ENCODE data around the gene AHRR. TPM values are rescaled to one million over a fixed set of nuclear protein-coding genes. Genes with fewer than 3 reads are reported as not detected.

AHRR gene
- total and polyA plus RNA-seq, 3 donors from 2014 or later = 36.9 to 68.5 (median 43.4) TPM

DNA sequence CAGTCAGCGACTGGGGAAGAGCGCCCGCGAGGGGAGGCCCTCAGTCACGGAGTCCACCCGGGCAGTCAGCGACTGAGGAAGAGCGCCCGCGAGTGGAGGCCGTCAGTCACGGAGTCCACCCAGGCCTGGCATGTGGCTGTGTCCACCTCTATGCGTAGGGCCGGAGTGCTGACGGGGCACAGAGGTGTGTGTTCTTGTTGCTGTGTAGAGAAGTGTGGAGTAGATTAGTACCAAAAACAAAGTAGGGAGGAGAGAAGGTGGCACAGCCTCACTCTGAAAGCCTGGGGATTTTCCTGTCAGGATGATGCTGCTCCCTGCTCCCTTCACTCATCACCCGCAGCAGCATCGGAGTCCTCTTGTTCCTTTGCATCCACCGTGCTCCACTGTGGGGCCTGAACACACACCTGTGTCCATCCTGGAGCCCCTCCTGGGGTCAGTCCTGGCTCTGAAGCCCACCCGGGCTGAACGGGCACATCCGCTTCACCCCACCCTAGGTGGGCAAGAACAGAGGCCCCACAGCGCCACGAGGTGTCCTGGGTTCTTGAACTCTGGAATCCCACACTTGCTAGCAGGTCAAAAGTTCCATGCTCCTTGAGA is 37.9 kb downstream of the AHRR start:
- TF ChIP-seq, protein P1, sequence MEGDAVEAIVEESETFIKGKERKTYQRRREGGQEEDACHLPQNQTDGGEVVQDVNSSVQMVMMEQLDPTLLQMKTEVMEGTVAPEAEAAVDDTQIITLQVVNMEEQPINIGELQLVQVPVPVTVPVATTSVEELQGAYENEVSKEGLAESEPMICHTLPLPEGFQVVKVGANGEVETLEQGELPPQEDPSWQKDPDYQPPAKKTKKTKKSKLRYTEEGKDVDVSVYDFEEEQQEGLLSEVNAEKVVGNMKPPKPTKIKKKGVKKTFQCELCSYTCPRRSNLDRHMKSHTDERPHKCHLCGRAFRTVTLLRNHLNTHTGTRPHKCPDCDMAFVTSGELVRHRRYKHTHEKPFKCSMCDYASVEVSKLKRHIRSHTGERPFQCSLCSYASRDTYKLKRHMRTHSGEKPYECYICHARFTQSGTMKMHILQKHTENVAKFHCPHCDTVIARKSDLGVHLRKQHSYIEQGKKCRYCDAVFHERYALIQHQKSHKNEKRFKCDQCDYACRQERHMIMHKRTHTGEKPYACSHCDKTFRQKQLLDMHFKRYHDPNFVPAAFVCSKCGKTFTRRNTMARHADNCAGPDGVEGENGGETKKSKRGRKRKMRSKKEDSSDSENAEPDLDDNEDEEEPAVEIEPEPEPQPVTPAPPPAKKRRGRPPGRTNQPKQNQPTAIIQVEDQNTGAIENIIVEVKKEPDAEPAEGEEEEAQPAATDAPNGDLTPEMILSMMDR (IDR thresholded peaks at IDR 0.05) = no peak
- TF ChIP-seq POLR2A (IDR thresholded peaks at IDR 0.05) = no peak
- Histone ChIP-seq H3K27ac (no peak overlapping the region), H3K4me3 (no peak overlapping the region), H3K4me1 (no peaks in the 10 kb centered on the region), H3K9me3 (no peaks in the 10 kb centered on the region), H3K36me3 (ENCODE audit: low read depth, missing control alignments) (no peaks in the 10 kb centered on the region), H3K27me3 (no peaks in the 10 kb centered on the region)
- 89 to 93% methylated on average over 11 to 17 of the region's 23 CpGs for WGBS, 2 donors
- DNase-seq = peak; percentile 8
- intact Hi-C loops (cut with DNase I; ENCODE audit: low total_unique reads) = no loop called here

DNA sequence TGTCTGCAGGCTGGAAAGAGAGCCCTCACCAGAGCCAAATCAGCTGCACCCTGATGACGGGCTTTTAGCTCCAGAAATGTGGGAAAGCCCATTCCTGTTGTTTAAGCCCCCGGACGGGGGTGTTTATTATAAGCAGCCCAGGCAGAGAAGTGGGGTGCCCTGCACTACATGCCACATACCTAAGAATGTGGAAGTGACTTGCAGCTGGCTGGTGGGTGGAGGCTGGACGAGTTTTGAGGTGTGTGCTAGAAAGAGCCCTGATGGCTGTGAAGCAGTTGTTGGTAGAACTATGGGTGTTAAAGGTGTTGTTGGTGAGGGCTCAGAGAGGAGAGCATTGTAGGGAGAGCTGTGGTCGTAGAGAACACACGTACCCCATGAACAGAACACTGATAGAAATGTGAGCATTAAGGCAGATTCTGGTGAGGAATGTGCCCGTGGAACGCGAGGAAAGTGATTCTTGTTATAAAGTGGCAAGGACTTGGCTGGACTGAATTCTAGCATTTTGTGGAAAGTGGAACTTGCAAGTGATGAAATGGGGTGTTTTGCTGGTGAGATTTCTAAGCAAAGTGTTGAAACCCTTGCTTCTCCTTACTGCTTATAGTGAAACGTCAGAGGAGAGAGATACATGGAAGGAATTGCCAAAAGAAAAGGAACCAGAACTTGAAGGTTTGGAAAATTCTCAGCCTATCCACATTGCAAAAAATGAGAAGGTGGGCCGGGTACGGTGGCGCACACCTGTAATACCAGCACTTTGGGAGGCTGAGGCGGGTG is 38.9 kb downstream of the AHRR start:
- H3K4me3 ChIP-seq = no peak overlapping the region
- TF ChIP-seq, protein P1 (IDR thresholded peaks at IDR 0.05) = no peak
- TF ChIP-seq POLR2A (IDR thresholded peaks at IDR 0.05) = no peak
- no peaks in the 10 kb centered on the region for H3K36me3 ChIP-seq (ENCODE audit: low read depth, missing control alignments)
- H3K27ac ChIP-seq = no peak overlapping the region
- WGBS, 2 donors = 87 to 92% methylated on average over 14 of the region's 14 CpGs
- intact Hi-C loops (cut with DNase I; ENCODE audit: low total_unique reads) = no loop called here
- no peaks in the 10 kb centered on the region for H3K27me3 ChIP-seq
- no peaks in the 10 kb centered on the region for H3K9me3 ChIP-seq
- no peaks in the 10 kb centered on the region for H3K4me1 ChIP-seq
- peak; percentile 6 for DNase-seq

DNA sequence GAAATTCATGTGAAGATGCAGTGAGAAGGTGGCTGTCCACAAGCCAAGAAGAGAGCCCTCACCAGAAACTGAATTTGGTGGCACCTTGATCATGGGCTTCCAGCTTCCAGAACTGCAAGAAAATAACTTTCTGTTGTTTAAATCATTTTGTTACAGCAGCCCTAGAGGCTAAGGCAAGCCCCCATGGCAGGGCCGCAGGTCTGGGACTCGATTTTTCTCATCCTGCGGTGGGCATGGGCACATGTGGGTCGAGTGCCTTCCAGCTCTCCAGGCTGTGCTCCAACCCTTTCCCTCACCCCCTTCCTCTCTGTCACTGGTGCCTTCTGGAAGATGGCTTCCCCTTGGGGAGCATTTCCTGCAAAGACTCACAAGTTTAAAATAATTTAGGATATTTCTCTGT is 40.7 kb downstream of the AHRR start:
- H3K4me1 ChIP-seq = no peaks in the 10 kb centered on the region
- no peak for TF ChIP-seq POLR2A (IDR thresholded peaks at IDR 0.05)
- TF ChIP-seq, protein P1 (IDR thresholded peaks at IDR 0.05) = no peak
- no peaks in the 10 kb centered on the region for H3K36me3 ChIP-seq (ENCODE audit: low read depth, missing control alignments)
- DNase-seq = peak; percentile 2
- H3K27me3 ChIP-seq = no peaks in the 10 kb centered on the region
- intact Hi-C loops (cut with DNase I; ENCODE audit: low total_unique reads) = no loop called here
- 89 to 96% methylated on average over 4 of the region's 4 CpGs for WGBS, 2 donors
- no peak overlapping the region for H3K27ac ChIP-seq
- no peak overlapping the region for H3K4me3 ChIP-seq
- no peaks in the 10 kb centered on the region for H3K9me3 ChIP-seq

DNA sequence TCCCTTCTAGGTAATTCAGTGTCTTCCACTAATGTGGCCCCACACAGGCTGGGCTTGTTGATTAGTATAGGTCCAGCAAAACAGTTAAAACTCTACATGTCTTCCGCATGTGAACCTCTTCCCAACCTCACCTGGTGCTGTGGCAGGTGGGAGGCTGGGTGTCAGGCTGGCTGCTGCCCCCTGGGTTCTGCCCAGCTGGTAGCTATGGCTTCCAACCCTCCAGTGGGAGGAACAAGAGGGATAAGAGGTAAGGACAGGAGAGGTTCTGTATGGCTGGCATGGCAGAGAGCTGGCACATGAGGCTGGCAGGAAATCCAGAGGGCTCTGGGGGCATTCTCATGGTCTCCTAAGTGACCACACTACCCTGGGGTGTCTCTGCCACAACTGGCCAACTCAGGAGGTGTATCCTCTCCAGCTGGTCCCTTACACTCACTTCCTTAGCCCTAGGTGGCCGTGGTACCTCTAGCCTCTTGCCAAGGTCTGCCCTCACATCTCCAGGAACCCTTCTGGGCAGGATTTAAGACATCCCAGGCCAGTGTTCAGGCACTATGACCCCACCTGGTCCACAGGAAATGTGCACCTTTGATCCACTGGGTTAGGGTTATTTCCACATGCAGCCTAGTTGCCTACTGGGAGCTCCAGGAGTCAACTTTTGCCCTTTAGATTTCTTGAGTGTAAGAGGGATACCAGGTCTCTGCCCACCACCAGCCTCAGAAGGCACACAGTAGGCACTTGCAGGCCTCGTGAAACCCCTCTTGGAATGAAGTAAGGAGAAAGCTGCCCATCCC is 41.7 kb downstream of the AHRR start:
- no peak overlapping the region for H3K4me3 ChIP-seq
- TF ChIP-seq, protein P1 (IDR thresholded peaks at IDR 0.05) = no peak
- DNase-seq = peak; percentile 3
- H3K36me3 ChIP-seq (ENCODE audit: low read depth, missing control alignments) = no peaks in the 10 kb centered on the region
- H3K4me1 ChIP-seq = no peaks in the 10 kb centered on the region
- WGBS, 2 donors = 95 to 97% methylated on average over 2 to 3 of the region's 3 CpGs
- no peaks in the 10 kb centered on the region for H3K9me3 ChIP-seq
- no peak overlapping the region for H3K27ac ChIP-seq
- intact Hi-C loops (cut with DNase I; ENCODE audit: low total_unique reads) = no loop called here
- H3K27me3 ChIP-seq = no peaks in the 10 kb centered on the region
